ENCODE results near the gene YPEL1.
A peak's percentile ranks its signal among the peaks of the same experiment; 100 is the strongest.

YPEL1 gene

GRCh38 chr22:21651521-21652009 is 84.0 kb downstream of the YPEL1 start:
- no peak for DNase-seq

- DNase-seq: peak; percentile 59
Measured at GRCh38 chr22:21650823-21651520, 84.6 kb downstream of the YPEL1 start.

GRCh38 chr22:21650280-21650679 is 85.3 kb downstream of the YPEL1 start:
- DNase-seq: no peak

All from NCI-H345 (cell line).